H1 (cell line): ENCODE data around the gene MYO5B. TPM values are rescaled to one million over a fixed set of nuclear protein-coding genes. Genes with fewer than 3 reads are reported as not detected.

Experiments
- CTCF ChIA-PET: fragments of 300-600 bp; sonication (Branson Sonifier 250); formaldehyde crosslinking; loops from one replicate; lab custom pipeline; 2021; ENCODE audit not compliant: partially characterized antibody; lab: Charles Lee
- POLR2A ChIA-PET: fragments of 300-600 bp; sonication (Branson Sonifier 250); formaldehyde crosslinking; loops from one replicate; lab custom pipeline; 2021; ENCODE audit warnings: inconsistent platforms; ENCODE audit not compliant: partially characterized antibody; lab: Charles Lee
- DNase-seq, 2 experiments: peaks; one replicate each; pipeline versions ENCODE4 v3.0.0 to v3.0.0-alpha.2; 2010 to 2022; ENCODE audit warnings: low spot score in 2 of 2, low read depth in 1 of 2, mixed read lengths in 1 of 2
- FAIRE-seq: peaks from 2 replicates; lab custom pipeline; 2011; peaks lifted over from hg19 to GRCh38; lab: Jason Lieb, UNC
- H2AFZ ChIP-seq: 2 replicates; pipeline ENCODE4 v1.8.1; 2012; ENCODE audit warnings: low read length, inconsistent platforms
- H2AK5ac ChIP-seq: 2 replicates; pipeline ENCODE4 v1.6.1; 2013; ENCODE audit warnings: low read depth, low read length
- H2BK120ac ChIP-seq: replicated peaks from 2 replicates; pipeline ENCODE3; 2013; ENCODE audit warnings: low read depth, low read length, inconsistent platforms
- H2BK12ac ChIP-seq: 2 replicates; pipeline ENCODE4 v1.6.1; 2013; ENCODE audit warnings: low read depth, low read length
- H2BK15ac ChIP-seq: 2 replicates; pipeline ENCODE4 v1.6.1; 2013; ENCODE audit warnings: low read length
- H2BK20ac ChIP-seq: 2 replicates; pipeline ENCODE4 v1.6.1; 2013; ENCODE audit warnings: low read length
- H2BK5ac ChIP-seq: 2 replicates; pipeline ENCODE4 v1.6.1; 2013; ENCODE audit warnings: low read depth, low read length
- H3K14ac ChIP-seq: 2 replicates; pipeline ENCODE4 v1.6.1; 2013; ENCODE audit warnings: inconsistent platforms; ENCODE audit not compliant: insufficient read length
- H3K18ac ChIP-seq: 2 replicates; pipeline ENCODE4 v1.6.1; 2013; ENCODE audit warnings: low read length; ENCODE audit errors: extremely low read depth
- H3K23ac ChIP-seq: 2 replicates; pipeline ENCODE4 v1.6.1; 2013; ENCODE audit warnings: inconsistent platforms; ENCODE audit not compliant: insufficient read length
- H3K23me2 ChIP-seq: 2 replicates; pipeline ENCODE4 v1.6.1; 2013; ENCODE audit warnings: low read depth, low read length
- H3K27ac ChIP-seq: 2 replicates; pipeline ENCODE4 v1.6.1; 2011; ENCODE audit warnings: low read depth, low read length, inconsistent platforms
- H3K27me3 ChIP-seq, 4 experiments: replicated peaks in 1 of 4; 1 replicate in 1 of 4; 2 replicates in 3 of 4; pipeline versions ENCODE4 v1.6.1 to v1.8.1; 2011 to 2013; ENCODE audit warnings: low read length in 3 of 4, mild to moderate bottlenecking in 3 of 4, inconsistent platforms in 2 of 4, mixed read lengths in 2 of 4, moderate library complexity in 1 of 4; ENCODE audit not compliant: control insufficient read depth in 3 of 4, insufficient read depth in 3 of 4; ENCODE audit errors: extremely low read depth in 1 of 4
- H3K36me3 ChIP-seq, 4 experiments: 2 replicates each; pipeline versions ENCODE4 v1.6.1 to v1.8.1; 2011 to 2013; ENCODE audit warnings: mild to moderate bottlenecking in 4 of 4, low read length in 3 of 4, moderate library complexity in 2 of 4, control low read depth in 1 of 4, inconsistent platforms in 1 of 4; ENCODE audit not compliant: insufficient read depth in 4 of 4, control insufficient read depth in 2 of 4
- H3K4ac ChIP-seq: replicated peaks from 2 replicates; pipeline ENCODE3; 2013; ENCODE audit warnings: low read length, low read depth, mixed read lengths, inconsistent platforms; ENCODE audit not compliant: insufficient read length
- H3K4me1 ChIP-seq, 4 experiments: replicated peaks in 1 of 4; 1 replicate in 1 of 4; 2 replicates in 3 of 4; pipeline versions ENCODE4 v1.6.1 to v1.8.1; 2011 to 2013; ENCODE audit warnings: low read length in 3 of 4, inconsistent platforms in 2 of 4, mixed read lengths in 1 of 4; ENCODE audit not compliant: insufficient read depth in 4 of 4, control insufficient read depth in 3 of 4
- H3K4me2 ChIP-seq, 2 experiments: 2 replicates each; pipeline versions ENCODE4 v1.6.1 to v1.8.1; 2011 to 2013; ENCODE audit warnings: low read depth in 2 of 2, low read length in 2 of 2, control low read depth in 1 of 2, inconsistent platforms in 1 of 2, mild to moderate bottlenecking in 1 of 2; ENCODE audit not compliant: insufficient read depth in 1 of 2
- H3K4me3 ChIP-seq, 4 experiments: fragments of 200-600, 300-600 bp in 1 of 4; sonication (generic), shearing (Covaris generic), sonication (Bioruptor Twin) in 1 of 4; 2 replicates each; pipeline versions ENCODE4 v1.5.1 to v1.8.1; 2011 to 2016; ENCODE audit warnings: low read length in 4 of 4, low read depth in 3 of 4, control low read depth in 2 of 4, inconsistent platforms in 2 of 4, mild to moderate bottlenecking in 2 of 4, mixed read lengths in 1 of 4, moderate library complexity in 1 of 4; ENCODE audit not compliant: insufficient read depth in 2 of 4; ENCODE audit errors: extremely low read depth in 1 of 4
- H3K56ac ChIP-seq: replicated peaks from 2 replicates; pipeline ENCODE3; 2013; ENCODE audit warnings: low read depth, mild to moderate bottlenecking, mixed read lengths, low read length, inconsistent platforms; ENCODE audit not compliant: insufficient read length
- H3K79me1 ChIP-seq: 2 replicates; pipeline ENCODE4 v1.6.1; 2013; ENCODE audit warnings: low read depth, low read length, control low read depth
- H3K79me2 ChIP-seq, 2 experiments: 2 replicates each; pipeline versions ENCODE4 v1.6.1 to v1.8.1; 2012 to 2013; ENCODE audit warnings: low read length in 2 of 2, mild to moderate bottlenecking in 2 of 2, inconsistent platforms in 1 of 2; ENCODE audit not compliant: insufficient read depth in 2 of 2, control insufficient read depth in 1 of 2
- H3K9ac ChIP-seq, 4 experiments: replicated peaks in 1 of 4; 1 replicate in 1 of 4; 2 replicates in 3 of 4; pipeline versions ENCODE4 v1.6.1 to v1.8.1; 2011 to 2013; ENCODE audit warnings: low read depth in 3 of 4, low read length in 3 of 4, control low read depth in 2 of 4, mild to moderate bottlenecking in 2 of 4, moderate library complexity in 2 of 4, inconsistent platforms in 1 of 4; ENCODE audit errors: extremely low read depth in 1 of 4
- H3K9me3 ChIP-seq, 2 experiments: 2 replicates each; pipeline versions ENCODE4 v1.6.1 to v1.8.1; 2012 to 2013; ENCODE audit warnings: mild to moderate bottlenecking in 2 of 2, moderate library complexity in 2 of 2, control low read depth in 1 of 2, inconsistent platforms in 1 of 2, low read depth in 1 of 2, low read length in 1 of 2, mixed read lengths in 1 of 2; ENCODE audit not compliant: insufficient read depth in 2 of 2
- H4K20me1 ChIP-seq, 2 experiments: replicated peaks in 1 of 2; 2 replicates each; pipeline versions ENCODE3 to v1.8.1; 2011 to 2013; ENCODE audit warnings: inconsistent platforms in 2 of 2, low read length in 2 of 2, mild to moderate bottlenecking in 1 of 2; ENCODE audit not compliant: insufficient read depth in 2 of 2, control insufficient read depth in 1 of 2
- H4K5ac ChIP-seq: 2 replicates; pipeline ENCODE4 v1.6.1; 2013; ENCODE audit warnings: low read length, low read depth, mixed read lengths, inconsistent platforms; ENCODE audit not compliant: insufficient read length
- H4K8ac ChIP-seq: 2 replicates; pipeline ENCODE4 v1.8.0; 2013; ENCODE audit warnings: mild to moderate bottlenecking, moderate library complexity, low read length, inconsistent platforms; ENCODE audit not compliant: insufficient read depth; ENCODE audit errors: extremely low read depth
- H4K91ac ChIP-seq: replicated peaks from 2 replicates; pipeline ENCODE3; 2013; ENCODE audit warnings: low read length, mixed read lengths, inconsistent platforms; ENCODE audit not compliant: insufficient read length
- BACH1 ChIP-seq: IDR thresholded peaks from 2 replicates; pipeline ENCODE4 v1.6.1; 2012; ENCODE audit warnings: low read length, improper control_type of control experiment
- BRCA1 ChIP-seq: IDR thresholded peaks from 2 replicates; pipeline ENCODE4 v1.6.1; 2012; ENCODE audit warnings: low read depth, low read length, improper control_type of control experiment
- CBX8 ChIP-seq: fragments of 300-800, 300-1000 bp; sonication (generic); IDR thresholded peaks from 2 replicates; pipeline ENCODE4 v1.7.1; 2016; ENCODE audit warnings: low read depth, low read length, borderline replicate concordance
- CHD2 ChIP-seq: IDR thresholded peaks from 2 replicates; pipeline ENCODE4 v1.6.1; 2012; ENCODE audit warnings: low read length, improper control_type of control experiment
- CTCF ChIP-seq, 3 experiments: IDR thresholded peaks; 1 replicate in 2 of 3; 2 replicates in 1 of 3; pipeline versions ENCODE4 v1.5.1 to v1.6.1; 2011; ENCODE audit warnings: low read length in 3 of 3, mild to moderate bottlenecking in 3 of 3, inconsistent platforms in 2 of 3, low read depth in 1 of 3, moderate library complexity in 1 of 3; ENCODE audit not compliant: insufficient read depth in 1 of 3; ENCODE audit errors: control extremely low read depth in 1 of 3
- EGR1 ChIP-seq: IDR thresholded peaks from 2 replicates; pipeline ENCODE4 v1.6.1; 2011; ENCODE audit warnings: low read depth, low read length, borderline replicate concordance
- EP300 ChIP-seq, 2 experiments: IDR thresholded peaks; 1 replicate in 1 of 2; 2 replicates in 1 of 2; pipeline ENCODE4 v1.6.1; 2011 to 2012; ENCODE audit warnings: low read depth in 2 of 2, low read length in 2 of 2, mild to moderate bottlenecking in 2 of 2, borderline replicate concordance in 1 of 2, inconsistent platforms in 1 of 2, moderate library complexity in 1 of 2
- FOSL1 ChIP-seq: IDR thresholded peaks from 2 replicates; pipeline ENCODE4 v1.6.1; 2011; ENCODE audit warnings: mild to moderate bottlenecking, low read depth, low read length, moderate library complexity; ENCODE audit not compliant: insufficient read depth
- RBBP5 ChIP-seq: IDR thresholded peaks from 2 replicates; pipeline ENCODE4 v1.7.1; 2012; ENCODE audit warnings: low read depth, mild to moderate bottlenecking, inconsistent platforms, low read length, moderate library complexity, borderline replicate concordance
- SP1 ChIP-seq: IDR thresholded peaks from 2 replicates; pipeline ENCODE4 v1.6.1; 2011; ENCODE audit warnings: low read depth, low read length
- SP2 ChIP-seq: IDR thresholded peaks from 2 replicates; pipeline ENCODE4 v1.6.1; 2012; ENCODE audit warnings: mild to moderate bottlenecking, low read length, inconsistent platforms
- TEAD4 ChIP-seq: IDR thresholded peaks from 2 replicates; pipeline ENCODE4 v1.6.1; 2012; ENCODE audit warnings: low read depth, low read length, inconsistent platforms, mixed read lengths
- ZNF274 ChIP-seq: IDR thresholded peaks from 2 replicates; pipeline ENCODE4 v1.7.0; 2012; ENCODE audit warnings: low read length, borderline replicate concordance; ENCODE audit errors: extremely low read depth
- WGBS, 2 experiments: shearing (Covaris generic) in 1 of 2; methylation state at CpG; one replicate each; pipeline versions ENCODE4 v1.1.6 to v1.1.7; 2013 to 2015; ENCODE audit warnings: low lambda C conversion rate in 2 of 2, mixed read lengths in 2 of 2, inconsistent platforms in 1 of 2, low coverage in 1 of 2, missing lambda C conversion rate in 1 of 2; ENCODE audit not compliant: insufficient replicate concordance in 2 of 2, insufficient coverage in 1 of 2, insufficient read length in 1 of 2; ENCODE audit errors: extremely low coverage in 1 of 2, missing lambda C conversion rate in 1 of 2; 5-methylcytosine and 5-hydroxymethylcytosine counted together
- polyA plus RNA-seq, 7 experiments: library from polyadenylated mRNA; depleted of rRNA in 3 of 7; stranded (reverse) in 5 of 7; unstranded in 2 of 7; fragments of >200 nt in 5 of 7; fragments of 200-250 nt in 2 of 7; gene quantifications; 1 replicate in 5 of 7; 2 replicates in 1 of 7; 4 replicates in 1 of 7; pipeline versions ENCODE4 v1.2.1 to v1.2.3, GENCODE V29; 2011 to 2013; ENCODE audit warnings: missing spikeins in 2 of 7, mixed read lengths in 2 of 7
- total RNA-seq: library from RNA; stranded (reverse); fragmentation: NEBNext Ultra II Directional; extraction: Animal tissue kit (Norgen Biotek cat#: 25700); gene quantifications from 2 replicates; pipeline ENCODE4 v1.2.1, GENCODE V29; 2021

The MYO5B gene
- total and polyA plus RNA-seq, 2 of the 8 experiments (the other 6 are each of a cell fraction or from before 2014, with no cell fraction given) = 6.4 to 7.7 TPM

DNA sequence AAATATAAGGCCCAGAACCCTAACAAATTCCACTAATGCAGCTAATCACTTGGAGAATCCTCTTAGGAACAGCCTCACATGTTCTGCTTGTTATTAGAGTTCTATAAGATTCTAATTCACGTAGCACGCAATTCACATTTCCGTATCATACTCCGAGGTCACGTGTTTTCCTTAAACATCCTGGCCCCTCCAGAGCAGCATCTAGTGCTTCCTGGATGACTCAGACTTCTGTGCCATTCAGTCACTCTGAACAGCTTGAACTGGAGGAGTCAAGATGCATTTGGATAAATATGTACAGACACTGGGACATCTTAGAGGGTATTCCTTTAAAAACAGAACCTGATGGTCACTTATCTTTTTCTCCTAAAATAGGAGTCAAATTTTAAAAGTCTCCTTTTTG is 156.5 kb downstream of the MYO5B start:
- H2AFZ ChIP-seq = no peak overlapping the region
- no peak overlapping the region for H2BK120ac ChIP-seq
- H3K4ac ChIP-seq = no peak overlapping the region
- no peak overlapping the region for H3K4me3 ChIP-seq
- no peak overlapping the region for H3K18ac ChIP-seq
- H3K79me2 ChIP-seq = no peaks in the 10 kb centered on the region
- no peak overlapping the region for H2BK5ac ChIP-seq
- no peaks in the 10 kb centered on the region for H4K20me1 ChIP-seq
- H3K14ac ChIP-seq = no peak overlapping the region
- DNase-seq (no peak), FAIRE-seq (no peak)
- no peak overlapping the region for H2AK5ac ChIP-seq
- H3K23ac ChIP-seq = no peak overlapping the region
- H3K23me2 ChIP-seq = no peaks in the 10 kb centered on the region
- no peak overlapping the region for H2BK12ac ChIP-seq
- POLR2A ChIA-PET = no interaction called here
- 96% methylated on average over 5 of the region's 5 CpGs; no CpG with 5 or more reads in 1 of the 2 experiments for WGBS, 2 experiments
- no peak overlapping the region for H3K4me2 ChIP-seq
- H3K79me1 ChIP-seq = no peaks in the 10 kb centered on the region
- H3K36me3 ChIP-seq = no peaks in the 10 kb centered on the region
- no peaks in the 10 kb centered on the region for H3K4me1 ChIP-seq
- CTCF ChIA-PET = interaction anchor here (1.6 kb wide), 1 partner anchor 17 kb away, joined by 4 read pairs; no protein-coding TSS in a partner anchor
- no peak overlapping the region for H3K56ac ChIP-seq
- H4K5ac ChIP-seq = no peak overlapping the region
- no peaks in the 10 kb centered on the region for H3K27me3 ChIP-seq
- no peak overlapping the region for H3K27ac ChIP-seq
- no peaks in the 10 kb centered on the region for H3K9me3 ChIP-seq
- H2BK15ac ChIP-seq = no peak overlapping the region
- H4K91ac ChIP-seq = no peak overlapping the region
- H3K9ac ChIP-seq = no peak overlapping the region
- no peak overlapping the region for H4K8ac ChIP-seq
- H2BK20ac ChIP-seq = no peak overlapping the region
- TF ChIP-seq CTCF (IDR thresholded peaks at IDR 0.05; ENCODE audit: control extremely low read depth in 1 of 3, insufficient read depth in 1 of 3, low read depth in 1 of 3, low read length in 3 of 3) (no peak), SP2 (no peak), SP1 (no peak), ZNF274 (no peak), CBX8 (no peak), FOSL1 (no peak), EGR1 (no peak), BACH1 (no peak), CHD2 (no peak), RBBP5 (no peak), TEAD4 (no peak), BRCA1 (no peak), EP300 (IDR thresholded peaks at IDR 0.05; ENCODE audit: borderline replicate concordance in 1 of 2, low read depth in 2 of 2, low read length in 2 of 2) (no peak)
